Measurements from ENCODE around the gene CD200.
"Not testable (repeated sequence)": the region's sequence is repeated elsewhere in the genome, so short reads cannot be mapped to it uniquely, and the experiment has no call there.

DNA sequence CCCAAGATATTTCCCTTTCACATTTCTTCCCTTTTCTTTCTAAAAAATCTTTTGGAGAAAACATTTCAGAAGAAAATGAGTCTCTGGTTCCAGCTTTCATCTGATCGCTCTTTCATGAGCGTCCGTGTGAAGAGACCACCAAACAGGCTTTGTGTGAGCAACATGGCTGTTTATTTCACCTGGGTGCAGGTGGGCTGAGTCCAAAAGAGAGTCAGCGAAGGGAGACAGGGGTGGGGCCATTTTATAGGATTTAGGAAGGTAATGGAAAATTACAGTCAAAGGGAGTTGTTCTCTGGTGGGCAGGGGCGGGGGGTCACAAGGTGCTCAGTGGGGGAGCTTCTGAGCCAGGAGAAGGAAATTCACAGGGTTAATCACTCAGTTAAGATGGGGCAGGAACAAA is 67.4 kb downstream of the CD200 start:
- TF ChIP-seq, protein P1, sequence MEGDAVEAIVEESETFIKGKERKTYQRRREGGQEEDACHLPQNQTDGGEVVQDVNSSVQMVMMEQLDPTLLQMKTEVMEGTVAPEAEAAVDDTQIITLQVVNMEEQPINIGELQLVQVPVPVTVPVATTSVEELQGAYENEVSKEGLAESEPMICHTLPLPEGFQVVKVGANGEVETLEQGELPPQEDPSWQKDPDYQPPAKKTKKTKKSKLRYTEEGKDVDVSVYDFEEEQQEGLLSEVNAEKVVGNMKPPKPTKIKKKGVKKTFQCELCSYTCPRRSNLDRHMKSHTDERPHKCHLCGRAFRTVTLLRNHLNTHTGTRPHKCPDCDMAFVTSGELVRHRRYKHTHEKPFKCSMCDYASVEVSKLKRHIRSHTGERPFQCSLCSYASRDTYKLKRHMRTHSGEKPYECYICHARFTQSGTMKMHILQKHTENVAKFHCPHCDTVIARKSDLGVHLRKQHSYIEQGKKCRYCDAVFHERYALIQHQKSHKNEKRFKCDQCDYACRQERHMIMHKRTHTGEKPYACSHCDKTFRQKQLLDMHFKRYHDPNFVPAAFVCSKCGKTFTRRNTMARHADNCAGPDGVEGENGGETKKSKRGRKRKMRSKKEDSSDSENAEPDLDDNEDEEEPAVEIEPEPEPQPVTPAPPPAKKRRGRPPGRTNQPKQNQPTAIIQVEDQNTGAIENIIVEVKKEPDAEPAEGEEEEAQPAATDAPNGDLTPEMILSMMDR (IDR thresholded peaks at IDR 0.05 in 4 of 5, conservative IDR thresholded peaks at IDR 0.05 in 1 of 5) = not testable (repeated sequence)
- TF ChIP-seq POLR2A (IDR thresholded peaks at IDR 0.05) = not testable (repeated sequence)

Data from gastrocnemius medialis (tissue), 4 donors.